ENCODE measurements around the gene TBC1D10B.
"Not testable (repeated sequence)": the region's sequence is repeated elsewhere in the genome, so short reads cannot be mapped to it uniquely, and the experiment has no call there.

The TBC1D10B gene

GRCh38 chr16:30354423-30355143, 15.7 kb downstream of the TBC1D10B start:
- no peak for DNase-seq

GRCh38 chr16:30353438-30354129, 16.7 kb downstream of the TBC1D10B start:
- DNase-seq = no peak

- DNase-seq = no peak
These were observed 17.5 kb downstream of the TBC1D10B start for GRCh38 chr16:30352488-30353401.

- no peak for DNase-seq
These were observed 18.5 kb downstream of the TBC1D10B start for GRCh38 chr16:30351586-30352419.

- DNase-seq = no peak
These were observed 19.3 kb downstream of the TBC1D10B start for GRCh38 chr16:30351001-30351441.

- DNase-seq = no peak
These were observed 20.0 kb downstream of the TBC1D10B start for GRCh38 chr16:30350134-30350871.

GRCh38 chr16:30349675-30350074, 20.6 kb downstream of the TBC1D10B start:
- no peak for DNase-seq

- no peak for DNase-seq
These were observed 21.4 kb downstream of the TBC1D10B start for GRCh38 chr16:30348929-30349328.

GRCh38 chr16:30348113-30348512, 22.2 kb downstream of the TBC1D10B start:
- DNase-seq = no peak

- DNase-seq = no peak
These were observed 24.0 kb downstream of the TBC1D10B start for GRCh38 chr16:30346286-30346685.

- not testable (repeated sequence) for DNase-seq
These were observed 26.8 kb downstream of the TBC1D10B start for GRCh38 chr16:30343491-30343820.

GRCh38 chr16:30342751-30343490, 27.4 kb downstream of the TBC1D10B start:
- no peak for DNase-seq

GRCh38 chr16:30341971-30342370, 28.3 kb downstream of the TBC1D10B start:
- DNase-seq = not testable (repeated sequence)

GRCh38 chr16:30340621-30341020, 29.7 kb downstream of the TBC1D10B start:
- DNase-seq = no peak

- not testable (repeated sequence) for DNase-seq
These were observed 31.6 kb downstream of the TBC1D10B start for GRCh38 chr16:30338715-30339114.

GRCh38 chr16:30337964-30338357, 32.3 kb downstream of the TBC1D10B start:
- not testable (repeated sequence) for DNase-seq

GRCh38 chr16:30335598-30336474, 34.5 kb downstream of the TBC1D10B start:
- DNase-seq = no peak

- DNase-seq = peak; percentile 72
These were observed 35.2 kb downstream of the TBC1D10B start for GRCh38 chr16:30335028-30335597.

GRCh38 chr16:30334473-30334989, 35.8 kb downstream of the TBC1D10B start:
- peak; percentile 74 for DNase-seq

Measured in effector CD8-positive, alpha-beta T cell (primary cell).